C4-2B (cell line): ENCODE results near the gene BHLHE23.

Source experiments
- ZFX ChIP-seq: fragments of 450-650 bp; IDR thresholded peaks from 2 replicates; pipeline ENCODE4 v1.6.1; 2017
- TF ChIP-seq, protein P1 (sequence below): fragments of 450-650 bp; conservative IDR thresholded peaks from 2 replicates; pipeline ENCODE4 v1.5.1; 2017; ENCODE audit warnings: mild to moderate bottlenecking

DNA sequence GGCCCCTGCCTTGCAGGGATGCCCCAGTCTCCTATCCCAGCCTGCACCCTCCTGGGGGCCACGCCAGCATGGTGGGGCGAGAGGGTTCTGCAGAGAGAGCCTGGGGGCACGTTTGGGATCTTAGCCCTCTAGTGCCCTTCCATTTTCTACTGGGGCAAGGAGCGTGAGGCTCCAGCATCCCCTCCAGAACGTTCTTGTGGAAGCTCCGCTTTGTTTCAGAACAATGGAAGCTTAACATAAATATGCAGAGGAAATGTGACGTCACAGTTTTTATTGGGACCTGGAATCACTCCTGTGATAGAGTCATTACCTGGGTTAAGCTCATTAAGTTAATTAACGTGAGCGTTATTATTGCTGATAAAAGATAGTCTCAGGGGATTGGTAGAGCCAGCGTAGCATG is 19.6 kb downstream of the BHLHE23 start:
- TF ChIP-seq, protein P1, sequence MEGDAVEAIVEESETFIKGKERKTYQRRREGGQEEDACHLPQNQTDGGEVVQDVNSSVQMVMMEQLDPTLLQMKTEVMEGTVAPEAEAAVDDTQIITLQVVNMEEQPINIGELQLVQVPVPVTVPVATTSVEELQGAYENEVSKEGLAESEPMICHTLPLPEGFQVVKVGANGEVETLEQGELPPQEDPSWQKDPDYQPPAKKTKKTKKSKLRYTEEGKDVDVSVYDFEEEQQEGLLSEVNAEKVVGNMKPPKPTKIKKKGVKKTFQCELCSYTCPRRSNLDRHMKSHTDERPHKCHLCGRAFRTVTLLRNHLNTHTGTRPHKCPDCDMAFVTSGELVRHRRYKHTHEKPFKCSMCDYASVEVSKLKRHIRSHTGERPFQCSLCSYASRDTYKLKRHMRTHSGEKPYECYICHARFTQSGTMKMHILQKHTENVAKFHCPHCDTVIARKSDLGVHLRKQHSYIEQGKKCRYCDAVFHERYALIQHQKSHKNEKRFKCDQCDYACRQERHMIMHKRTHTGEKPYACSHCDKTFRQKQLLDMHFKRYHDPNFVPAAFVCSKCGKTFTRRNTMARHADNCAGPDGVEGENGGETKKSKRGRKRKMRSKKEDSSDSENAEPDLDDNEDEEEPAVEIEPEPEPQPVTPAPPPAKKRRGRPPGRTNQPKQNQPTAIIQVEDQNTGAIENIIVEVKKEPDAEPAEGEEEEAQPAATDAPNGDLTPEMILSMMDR = no peak
- TF ChIP-seq ZFX = no peak
